ENCODE measurements around the gene AP1M1.

GRCh38 chr19:16166417-16166816 lies 31.3 kb upstream of the AP1M1 start:
- TF ChIP-seq, protein P1, sequence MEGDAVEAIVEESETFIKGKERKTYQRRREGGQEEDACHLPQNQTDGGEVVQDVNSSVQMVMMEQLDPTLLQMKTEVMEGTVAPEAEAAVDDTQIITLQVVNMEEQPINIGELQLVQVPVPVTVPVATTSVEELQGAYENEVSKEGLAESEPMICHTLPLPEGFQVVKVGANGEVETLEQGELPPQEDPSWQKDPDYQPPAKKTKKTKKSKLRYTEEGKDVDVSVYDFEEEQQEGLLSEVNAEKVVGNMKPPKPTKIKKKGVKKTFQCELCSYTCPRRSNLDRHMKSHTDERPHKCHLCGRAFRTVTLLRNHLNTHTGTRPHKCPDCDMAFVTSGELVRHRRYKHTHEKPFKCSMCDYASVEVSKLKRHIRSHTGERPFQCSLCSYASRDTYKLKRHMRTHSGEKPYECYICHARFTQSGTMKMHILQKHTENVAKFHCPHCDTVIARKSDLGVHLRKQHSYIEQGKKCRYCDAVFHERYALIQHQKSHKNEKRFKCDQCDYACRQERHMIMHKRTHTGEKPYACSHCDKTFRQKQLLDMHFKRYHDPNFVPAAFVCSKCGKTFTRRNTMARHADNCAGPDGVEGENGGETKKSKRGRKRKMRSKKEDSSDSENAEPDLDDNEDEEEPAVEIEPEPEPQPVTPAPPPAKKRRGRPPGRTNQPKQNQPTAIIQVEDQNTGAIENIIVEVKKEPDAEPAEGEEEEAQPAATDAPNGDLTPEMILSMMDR (IDR thresholded peaks at IDR 0.05), result no peak
- TF ChIP-seq POLR2A (IDR thresholded peaks at IDR 0.05), result no peak

Data from tibial nerve (tissue), 3 donors.